Skeletal muscle satellite cell (primary cell): ENCODE results near the gene PEPD.

Source experiments
- H3K27me3 ChIP-seq: 2 replicates; pipeline ENCODE4 v1.7.0; 2013; ENCODE audit warnings: low read length; ENCODE audit not compliant: control insufficient read depth, insufficient read depth
- H3K36me3 ChIP-seq: 2 replicates; pipeline ENCODE4 v1.7.0; 2013; ENCODE audit warnings: mild to moderate bottlenecking, control low read depth, low read length; ENCODE audit not compliant: insufficient read depth
- H3K4me1 ChIP-seq: 2 replicates; pipeline ENCODE4 v1.7.0; 2013; ENCODE audit warnings: low read length; ENCODE audit not compliant: control insufficient read depth, insufficient read depth
- H3K4me2 ChIP-seq: 2 replicates; pipeline ENCODE4 v1.7.0; 2013; ENCODE audit warnings: mild to moderate bottlenecking, low read length
- H3K4me3 ChIP-seq: 2 replicates; pipeline ENCODE4 v1.7.0; 2013; ENCODE audit warnings: low read length
- H3K9ac ChIP-seq: 2 replicates; pipeline ENCODE4 v1.7.0; 2013; ENCODE audit warnings: mild to moderate bottlenecking, low read depth, low read length, moderate library complexity
- H3K9me3 ChIP-seq: replicated peaks from 2 replicates; pipeline ENCODE4 v1.7.0; 2013; ENCODE audit warnings: mild to moderate bottlenecking, control low read depth, low read length

PEPD gene

GRCh38 chr19:33409906-33410685, 111.5 kb downstream of the PEPD start:
- H3K27me3 ChIP-seq: no peaks in the 10 kb centered on the region
- no peaks in the 10 kb centered on the region for H3K9me3 ChIP-seq

GRCh38 chr19:33408538-33409434, 112.8 kb downstream of the PEPD start:
- Histone ChIP-seq H3K4me1 (no peaks in the 10 kb centered on the region), H3K4me3 (no peak overlapping the region), H3K4me2 (no peak overlapping the region), H3K9me3 (no peaks in the 10 kb centered on the region), H3K36me3 (no peaks in the 10 kb centered on the region), H3K9ac (no peak overlapping the region), H3K27me3 (no peaks in the 10 kb centered on the region)

More at GRCh38 chr19:33409906-33410685, 111.5 kb downstream of the PEPD start:
- Histone ChIP-seq H3K4me3 (no peak overlapping the region), H3K9ac (no peak overlapping the region), H3K4me2 (no peak overlapping the region), H3K4me1 (no peaks in the 10 kb centered on the region), H3K36me3 (no peaks in the 10 kb centered on the region)

DNA sequence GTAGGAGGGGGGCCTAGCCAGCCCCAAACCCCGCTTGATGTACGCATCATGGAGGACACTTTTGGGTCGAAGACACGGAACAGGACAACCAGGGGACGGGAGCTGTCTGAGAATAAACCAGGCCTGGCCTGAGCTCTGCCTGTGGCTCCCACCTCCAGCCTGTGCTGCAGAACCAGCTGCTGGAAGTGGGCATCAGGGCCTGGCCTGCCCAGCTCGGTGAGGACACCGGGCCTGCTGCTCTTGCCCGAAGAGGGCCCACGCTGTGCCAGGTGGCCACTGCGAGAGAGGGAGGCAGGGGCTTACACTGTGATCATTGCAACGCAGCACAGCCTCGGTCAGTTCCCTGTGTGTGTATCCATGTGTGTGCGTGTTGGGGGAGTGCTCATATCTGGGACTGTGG, 113.5 kb downstream of the PEPD start:
- no peaks in the 10 kb centered on the region for H3K36me3 ChIP-seq
- no peaks in the 10 kb centered on the region for H3K27me3 ChIP-seq
- no peak overlapping the region for H3K4me2 ChIP-seq
- H3K9ac ChIP-seq: no peak overlapping the region
- no peak overlapping the region for H3K4me3 ChIP-seq
- no peaks in the 10 kb centered on the region for H3K9me3 ChIP-seq
- H3K4me1 ChIP-seq: no peaks in the 10 kb centered on the region

DNA sequence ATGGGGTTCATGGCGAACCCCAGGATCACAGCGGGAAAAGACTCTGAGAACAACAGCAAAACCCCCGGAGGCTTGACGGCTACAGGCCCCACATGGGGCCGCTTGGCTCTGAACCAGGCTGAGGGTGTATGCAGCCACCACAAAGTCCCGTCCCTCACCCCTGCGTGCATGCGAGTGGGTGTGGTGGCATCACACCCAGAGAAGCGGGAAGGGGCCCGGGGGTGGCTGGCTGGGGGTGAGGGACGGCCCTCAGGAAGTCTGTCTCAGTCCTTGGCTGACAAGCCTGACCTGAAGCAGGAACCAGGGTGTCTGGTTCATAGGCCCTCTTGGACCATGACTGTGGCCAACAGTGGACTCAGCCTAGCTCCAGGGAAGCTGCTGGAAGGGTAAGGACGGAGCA, 113.9 kb downstream of the PEPD start:
- Histone ChIP-seq H3K27me3 (no peaks in the 10 kb centered on the region), H3K36me3 (no peaks in the 10 kb centered on the region), H3K9ac (no peak overlapping the region), H3K4me3 (no peak overlapping the region), H3K9me3 (no peaks in the 10 kb centered on the region), H3K4me2 (no peak overlapping the region), H3K4me1 (no peaks in the 10 kb centered on the region)

- no peak overlapping the region for H3K9ac ChIP-seq
- H3K4me2 ChIP-seq: no peak overlapping the region
- H3K4me1 ChIP-seq: no peaks in the 10 kb centered on the region
- H3K36me3 ChIP-seq: no peaks in the 10 kb centered on the region
- no peaks in the 10 kb centered on the region for H3K27me3 ChIP-seq
- H3K4me3 ChIP-seq: no peak overlapping the region
- H3K9me3 ChIP-seq: no peaks in the 10 kb centered on the region
Observed at GRCh38 chr19:33407140-33407551, 114.4 kb downstream of the PEPD start.

DNA sequence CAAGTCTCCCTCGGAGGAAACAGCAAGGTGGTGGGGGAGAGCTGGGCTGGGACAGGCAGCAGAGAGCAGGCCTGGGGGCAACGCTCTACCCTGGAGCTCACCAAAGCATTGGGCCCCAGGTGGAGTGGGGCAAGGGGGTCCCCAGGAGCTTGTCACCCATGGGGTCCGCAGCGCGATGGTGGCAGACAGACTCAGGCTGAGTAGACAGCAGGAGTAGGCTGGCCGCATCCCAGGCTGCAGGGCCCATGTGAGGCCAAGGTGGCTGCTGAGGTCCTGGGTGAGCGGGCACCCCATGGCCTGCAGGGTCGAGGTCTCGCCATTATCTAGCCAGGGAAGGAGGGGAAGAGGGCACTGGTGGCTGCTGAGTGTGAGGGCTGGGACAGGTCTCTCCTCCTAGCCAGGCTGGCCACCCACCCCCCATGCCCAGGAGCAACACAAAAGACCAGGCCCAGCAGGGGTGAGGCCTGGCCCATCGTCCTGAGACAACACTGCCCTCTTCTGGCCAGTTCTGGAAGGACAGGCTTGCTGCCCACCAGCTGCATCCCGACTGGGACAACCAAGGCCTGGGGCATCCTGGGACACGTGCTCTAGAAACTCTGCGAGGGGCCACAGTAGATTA, 115.0 kb downstream of the PEPD start:
- Histone ChIP-seq H3K4me3 (no peak overlapping the region), H3K27me3 (no peaks in the 10 kb centered on the region), H3K4me2 (no peak overlapping the region), H3K4me1 (no peaks in the 10 kb centered on the region), H3K9ac (no peak overlapping the region), H3K36me3 (no peaks in the 10 kb centered on the region), H3K9me3 (no peaks in the 10 kb centered on the region)

DNA sequence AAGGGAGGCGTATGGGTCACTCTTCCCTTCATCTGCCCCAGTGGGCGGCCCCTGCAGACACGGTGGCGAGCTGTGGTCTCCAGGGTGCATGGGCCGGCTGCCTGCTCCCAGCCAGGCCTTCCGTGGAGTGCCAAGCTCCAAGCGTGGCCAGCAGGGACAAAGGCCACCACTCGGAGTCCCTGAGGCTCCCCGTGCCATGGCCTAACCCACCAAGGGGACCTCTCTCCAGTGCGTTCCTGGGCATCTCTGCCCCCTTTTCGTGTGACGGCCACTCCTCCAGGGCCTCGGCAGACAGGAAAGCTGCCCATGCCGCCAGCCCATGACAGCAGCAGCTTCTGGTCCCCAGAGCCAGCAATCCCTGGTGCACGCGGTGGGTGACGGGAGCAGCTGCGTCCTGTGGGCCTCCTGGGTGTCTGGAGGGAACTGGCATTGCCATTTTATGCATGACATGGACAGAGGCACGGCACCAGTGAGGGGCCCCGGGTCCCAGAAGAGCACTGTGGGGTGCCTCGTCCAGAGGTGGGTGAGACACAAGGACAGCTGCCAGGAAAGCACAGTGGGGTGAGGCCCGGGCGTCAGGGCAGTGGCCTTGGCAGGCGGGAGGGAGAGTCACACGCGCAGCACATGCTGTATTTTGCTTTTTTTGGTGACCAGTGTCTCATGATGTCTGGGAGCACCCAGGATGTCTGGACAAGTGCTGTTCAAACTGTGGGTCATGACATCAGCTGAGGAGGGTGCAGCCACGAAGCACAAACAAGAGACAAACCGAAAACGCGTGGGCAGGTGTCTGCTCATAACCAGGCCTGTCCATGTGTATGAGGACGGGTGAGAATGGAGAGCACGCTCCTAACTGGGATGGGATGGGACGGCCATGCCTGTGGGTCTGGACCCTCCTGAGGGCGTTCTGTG, 115.8 kb downstream of the PEPD start:
- Histone ChIP-seq H3K27me3 (no peaks in the 10 kb centered on the region), H3K9ac (no peak overlapping the region), H3K36me3 (no peaks in the 10 kb centered on the region), H3K4me1 (no peaks in the 10 kb centered on the region), H3K4me3 (no peak overlapping the region), H3K4me2 (no peak overlapping the region), H3K9me3 (no peaks in the 10 kb centered on the region)

DNA sequence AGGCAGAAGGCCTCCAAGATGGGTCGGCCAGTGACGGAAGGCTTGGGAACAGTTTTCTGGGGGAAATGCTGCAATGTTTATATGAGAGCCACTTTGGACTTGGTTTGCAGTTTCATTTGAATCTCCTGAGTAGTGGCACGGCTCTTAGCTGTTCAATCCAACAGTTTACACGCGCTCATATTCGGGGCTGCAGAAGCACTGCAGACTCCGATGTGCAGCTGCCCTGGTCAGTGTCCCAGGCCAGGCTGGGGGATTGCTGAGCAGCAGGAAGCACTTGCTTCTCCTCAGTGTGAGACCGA, 116.4 kb downstream of the PEPD start:
- Histone ChIP-seq H3K4me2 (no peak overlapping the region), H3K4me1 (no peaks in the 10 kb centered on the region), H3K9me3 (no peaks in the 10 kb centered on the region), H3K27me3 (no peaks in the 10 kb centered on the region), H3K9ac (no peak overlapping the region), H3K4me3 (no peak overlapping the region), H3K36me3 (no peaks in the 10 kb centered on the region)

- Histone ChIP-seq H3K9ac (no peak overlapping the region), H3K4me1 (no peaks in the 10 kb centered on the region), H3K9me3 (no peaks in the 10 kb centered on the region), H3K27me3 (no peaks in the 10 kb centered on the region), H3K4me3 (no peak overlapping the region), H3K4me2 (no peak overlapping the region), H3K36me3 (no peaks in the 10 kb centered on the region)
Observed at GRCh38 chr19:33404506-33405253, 116.9 kb downstream of the PEPD start.

- Histone ChIP-seq H3K36me3 (no peaks in the 10 kb centered on the region), H3K27me3 (no peaks in the 10 kb centered on the region), H3K4me3 (no peak overlapping the region), H3K9me3 (no peaks in the 10 kb centered on the region), H3K4me2 (no peak overlapping the region), H3K9ac (no peak overlapping the region), H3K4me1 (no peaks in the 10 kb centered on the region)
Observed at GRCh38 chr19:33403973-33404304, 117.7 kb downstream of the PEPD start.
